AG04449 (cell line): ENCODE results near the gene VEZT.

Source experiments
- CTCF ChIA-PET: fragments of 350-600 bp; formaldehyde crosslinking; extraction: SDS; loops from one replicate; lab custom pipeline; 2021; ENCODE audit warnings: antibody characterized with exemption; lab: Yijun Ruan, JAX
- POLR2A ChIA-PET: fragments of 400-600, 350-600 bp; formaldehyde crosslinking; extraction: SDS; loops from one replicate; lab custom pipeline; 2020; ENCODE audit warnings: antibody characterized with exemption, inconsistent platforms; lab: Yijun Ruan, JAX
- DNase-seq: peaks from one replicate; pipeline ENCODE4 v3.0.0-alpha.2; 2010; ENCODE audit warnings: low read depth, low spot score
- H3K4me3 ChIP-seq: 2 replicates; pipeline ENCODE4 v1.5.1; 2011; ENCODE audit warnings: low read depth, mild to moderate bottlenecking, control low read depth, low read length
- CTCF ChIP-seq: IDR thresholded peaks from one replicate; pipeline ENCODE4 v1.5.1; 2011; ENCODE audit warnings: mild to moderate bottlenecking, moderate library complexity, low read length, control low read depth, inconsistent platforms; ENCODE audit not compliant: insufficient read depth; ENCODE audit errors: missing control alignments

The VEZT gene

GRCh38 chr12:95248604-95249360, 31.2 kb downstream of the VEZT start:
- no peak overlapping the region for H3K4me3 ChIP-seq
- ChIA-PET CTCF (no interaction called here), POLR2A (no interaction called here)
- no peak for TF ChIP-seq CTCF
- no peak for DNase-seq

GRCh38 chr12:95253386-95253785, 35.8 kb downstream of the VEZT start:
- DNase-seq, result no peak
- H3K4me3 ChIP-seq, result no peak overlapping the region
- POLR2A ChIA-PET, result no interaction called here
- no peak for TF ChIP-seq CTCF
- CTCF ChIA-PET, result interaction anchor here (1.2 to 1.4 kb wide), 3 partner anchors 9 to 17 kb away, joined by 3 to 6 read pairs (median 5); no protein-coding TSS in a partner anchor

GRCh38 chr12:95257541-95257940, 39.9 kb downstream of the VEZT start:
- CTCF ChIA-PET, result no interaction called here

GRCh38 chr12:95258151-95258550, 40.5 kb downstream of the VEZT start:
- ChIA-PET POLR2A (no interaction called here), CTCF (no interaction called here)
- H3K4me3 ChIP-seq, result no peak overlapping the region
- DNase-seq, result no peak
- TF ChIP-seq CTCF, result no peak

More at GRCh38 chr12:95257541-95257940, 39.9 kb downstream of the VEZT start:
- H3K4me3 ChIP-seq, result no peak overlapping the region
- POLR2A ChIA-PET, result no interaction called here
- DNase-seq, result no peak
- TF ChIP-seq CTCF, result no peak

GRCh38 chr12:95258803-95259202, 41.2 kb downstream of the VEZT start:
- POLR2A ChIA-PET, result no interaction called here
- CTCF ChIA-PET, result no interaction called here
- no peak for TF ChIP-seq CTCF
- DNase-seq, result no peak
- no peak overlapping the region for H3K4me3 ChIP-seq

- no peak for DNase-seq
- ChIA-PET POLR2A (no interaction called here), CTCF (no interaction called here)
- no peak for TF ChIP-seq CTCF
- H3K4me3 ChIP-seq, result no peak overlapping the region
Observed at GRCh38 chr12:95259368-95259767, 41.8 kb downstream of the VEZT start.
